KMS-11 (cell line): ENCODE results near the gene CERS4.

Experiments used
- H2AFZ ChIP-seq: fragments of 200-600 bp; sonication (generic); 2 replicates; pipeline ENCODE4 v1.6.1; 2016; ENCODE audit warnings: antibody characterized with exemption, mixed run types, low read depth
- H3K27ac ChIP-seq: fragments of 200-600 bp; sonication (generic); 2 replicates; pipeline ENCODE4 v1.6.1; 2016; ENCODE audit warnings: mild to moderate bottlenecking, mixed run types
- H3K27me3 ChIP-seq: fragments of 200-600 bp; sonication (generic); 2 replicates; pipeline ENCODE4 v1.6.1; 2017; ENCODE audit warnings: mild to moderate bottlenecking, low read depth, mixed run types, moderate library complexity; ENCODE audit not compliant: insufficient read depth
- H3K36me3 ChIP-seq: fragments of 200-600 bp; sonication (generic); 2 replicates; pipeline ENCODE4 v1.6.1; 2017; ENCODE audit warnings: mild to moderate bottlenecking, mixed run types; ENCODE audit not compliant: insufficient read depth
- H3K4me1 ChIP-seq: fragments of 200-600 bp; sonication (generic); 2 replicates; pipeline ENCODE4 v1.6.1; 2016; ENCODE audit warnings: mild to moderate bottlenecking, low read depth, mixed run types; ENCODE audit not compliant: poor library complexity, severe bottlenecking
- H3K4me2 ChIP-seq: fragments of 200-600 bp; sonication (generic); 2 replicates; pipeline ENCODE4 v1.7.0; 2016; ENCODE audit warnings: mild to moderate bottlenecking, mixed run types
- H3K4me3 ChIP-seq: fragments of 200-600 bp; sonication (generic); IDR thresholded peaks from 2 replicates; pipeline ENCODE4 v1.6.1; 2017; ENCODE audit warnings: low read depth, low read length, mixed read lengths; ENCODE audit not compliant: insufficient read depth
- H3K79me2 ChIP-seq: fragments of 200-600 bp; sonication (generic); 2 replicates; pipeline ENCODE4 v1.6.1; 2016; ENCODE audit warnings: low read depth, mixed run types; ENCODE audit not compliant: insufficient read depth
- H3K9ac ChIP-seq: fragments of 200-600 bp; sonication (generic); 2 replicates; pipeline ENCODE4 v1.6.1; 2016; ENCODE audit warnings: mild to moderate bottlenecking, mixed run types
- H4K20me1 ChIP-seq: fragments of 200-600 bp; sonication (generic); 2 replicates; pipeline ENCODE4 v1.6.1; 2016; ENCODE audit warnings: mild to moderate bottlenecking, mixed run types; ENCODE audit not compliant: insufficient read depth
- TF ChIP-seq, protein P1 (sequence below): fragments of 200-600 bp; sonication (generic); conservative IDR thresholded peaks from 2 replicates; pipeline ENCODE4 v1.6.1; 2017; ENCODE audit warnings: low read depth, mild to moderate bottlenecking, antibody characterized with exemption, low read length, moderate library complexity, mixed read lengths

Gene CERS4

DNA sequence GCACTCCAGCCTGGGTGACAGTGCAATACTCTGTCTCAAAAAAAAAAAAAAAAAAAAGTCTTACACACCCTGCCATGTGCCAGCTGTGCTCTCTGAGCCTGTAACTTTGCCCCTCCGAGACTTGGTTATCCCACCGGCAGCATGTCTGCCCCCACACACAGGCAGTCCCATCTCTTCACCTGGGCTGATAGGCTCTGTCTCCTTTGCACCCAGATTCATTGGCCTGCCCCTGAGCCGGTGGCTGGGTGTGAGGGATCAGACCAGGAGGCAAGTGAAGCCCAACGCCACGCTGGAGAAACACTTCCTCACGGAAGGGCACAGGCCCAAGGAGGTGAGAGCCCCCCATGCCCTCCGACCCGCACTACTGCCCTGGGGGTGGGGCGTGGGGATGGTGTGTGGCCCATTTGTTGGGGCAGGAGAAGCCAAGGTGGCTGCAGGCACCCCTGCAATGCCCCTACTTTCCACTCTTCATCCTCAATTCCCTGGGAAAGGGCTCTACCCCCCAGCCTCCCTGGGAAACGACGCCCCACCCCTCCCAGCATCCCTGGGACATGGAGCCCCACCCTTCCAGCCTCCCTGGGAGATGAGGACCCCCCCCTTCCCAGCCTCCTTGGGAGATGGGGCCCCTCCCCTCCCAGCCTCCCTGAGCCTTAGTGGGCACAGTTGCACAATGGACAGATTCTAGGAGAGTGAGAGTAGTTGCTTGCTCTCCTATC is 45.3 kb downstream of the CERS4 start:
- TF ChIP-seq, protein P1, sequence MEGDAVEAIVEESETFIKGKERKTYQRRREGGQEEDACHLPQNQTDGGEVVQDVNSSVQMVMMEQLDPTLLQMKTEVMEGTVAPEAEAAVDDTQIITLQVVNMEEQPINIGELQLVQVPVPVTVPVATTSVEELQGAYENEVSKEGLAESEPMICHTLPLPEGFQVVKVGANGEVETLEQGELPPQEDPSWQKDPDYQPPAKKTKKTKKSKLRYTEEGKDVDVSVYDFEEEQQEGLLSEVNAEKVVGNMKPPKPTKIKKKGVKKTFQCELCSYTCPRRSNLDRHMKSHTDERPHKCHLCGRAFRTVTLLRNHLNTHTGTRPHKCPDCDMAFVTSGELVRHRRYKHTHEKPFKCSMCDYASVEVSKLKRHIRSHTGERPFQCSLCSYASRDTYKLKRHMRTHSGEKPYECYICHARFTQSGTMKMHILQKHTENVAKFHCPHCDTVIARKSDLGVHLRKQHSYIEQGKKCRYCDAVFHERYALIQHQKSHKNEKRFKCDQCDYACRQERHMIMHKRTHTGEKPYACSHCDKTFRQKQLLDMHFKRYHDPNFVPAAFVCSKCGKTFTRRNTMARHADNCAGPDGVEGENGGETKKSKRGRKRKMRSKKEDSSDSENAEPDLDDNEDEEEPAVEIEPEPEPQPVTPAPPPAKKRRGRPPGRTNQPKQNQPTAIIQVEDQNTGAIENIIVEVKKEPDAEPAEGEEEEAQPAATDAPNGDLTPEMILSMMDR: no peak
- H3K27ac ChIP-seq: no peak overlapping the region
- H2AFZ ChIP-seq: no peak overlapping the region
- no peaks in the 10 kb centered on the region for H3K27me3 ChIP-seq
- H3K4me1 ChIP-seq: no peaks in the 10 kb centered on the region
- no peaks in the 10 kb centered on the region for H3K36me3 ChIP-seq
- no peak overlapping the region for H3K4me3 ChIP-seq
- no peaks in the 10 kb centered on the region for H4K20me1 ChIP-seq
- no peaks in the 10 kb centered on the region for H3K79me2 ChIP-seq
- H3K9ac ChIP-seq: no peak overlapping the region
- no peak overlapping the region for H3K4me2 ChIP-seq

DNA sequence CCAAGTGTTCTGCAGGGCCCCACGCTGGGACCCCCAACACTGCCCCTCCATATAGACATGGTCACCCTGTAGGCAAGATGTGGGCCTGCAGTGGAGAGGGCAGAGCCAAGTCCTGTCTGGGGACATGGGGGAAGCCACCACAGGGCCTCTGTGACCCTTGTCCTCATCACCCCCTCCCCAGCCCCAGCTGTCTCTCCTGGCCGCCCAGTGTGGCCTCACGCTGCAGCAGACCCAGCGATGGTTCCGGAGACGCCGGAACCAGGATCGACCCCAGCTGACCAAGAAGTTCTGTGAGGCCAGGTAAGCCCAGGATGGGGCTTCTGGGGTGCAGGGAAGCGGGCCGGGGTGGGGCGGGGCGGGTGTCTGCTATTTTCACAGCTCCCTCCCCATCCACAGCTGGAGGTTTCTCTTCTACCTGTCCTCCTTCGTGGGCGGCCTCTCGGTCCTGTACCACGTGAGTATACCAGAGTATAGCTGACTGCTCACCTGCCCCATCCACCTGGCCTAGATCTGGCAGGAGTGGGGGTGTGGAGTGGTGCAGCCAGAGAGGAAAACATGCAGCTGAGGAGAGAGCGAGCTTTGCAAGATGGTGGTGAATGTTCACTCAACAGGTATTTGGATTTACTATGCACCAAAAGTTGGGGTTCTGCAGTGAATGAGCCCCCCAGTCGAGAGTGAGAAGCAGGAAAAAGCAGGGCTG is 46.4 kb downstream of the CERS4 start:
- no peak overlapping the region for H3K4me2 ChIP-seq
- no peaks in the 10 kb centered on the region for H3K79me2 ChIP-seq
- H3K36me3 ChIP-seq: no peaks in the 10 kb centered on the region

DNA sequence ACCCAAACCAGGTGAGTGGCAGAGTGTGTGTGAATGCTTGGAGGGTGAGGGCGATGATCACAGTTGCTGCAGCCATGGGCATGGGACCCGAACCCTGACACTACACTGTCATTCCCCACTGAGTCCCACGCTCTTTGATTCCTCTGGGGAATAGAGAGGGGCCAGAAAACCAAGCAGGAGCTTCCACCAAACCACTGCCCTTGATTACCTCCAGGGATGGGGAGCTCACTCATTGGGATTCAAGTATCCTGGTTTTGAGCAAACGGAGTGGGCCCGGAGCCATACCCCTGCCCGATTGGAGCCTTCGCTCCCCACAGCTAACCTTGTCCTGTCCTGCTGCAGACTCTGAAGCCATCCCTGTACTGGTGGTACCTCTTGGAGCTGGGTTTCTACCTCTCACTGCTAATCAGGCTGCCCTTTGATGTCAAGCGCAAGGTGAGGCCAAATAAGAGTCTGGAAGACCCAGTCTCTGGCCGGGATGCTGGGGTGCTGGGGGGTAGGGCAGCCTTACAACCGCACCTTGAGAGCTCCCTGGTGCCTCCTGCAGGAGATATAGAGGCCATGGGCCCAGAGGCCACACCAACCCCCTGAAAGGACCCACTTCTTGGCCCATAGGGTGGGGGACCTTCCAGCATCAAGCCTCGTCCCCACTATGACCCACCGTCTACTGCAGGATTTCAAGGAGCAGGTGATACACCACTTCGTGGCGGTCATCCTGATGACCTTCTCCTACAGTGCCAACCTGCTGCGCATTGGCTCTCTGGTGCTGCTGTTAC is 47.3 kb downstream of the CERS4 start:
- H3K36me3 ChIP-seq: no peaks in the 10 kb centered on the region
- H3K9ac ChIP-seq: no peak overlapping the region
- no peak overlapping the region for H3K27ac ChIP-seq
- H3K4me2 ChIP-seq: no peak overlapping the region
- no peaks in the 10 kb centered on the region for H4K20me1 ChIP-seq
- TF ChIP-seq, protein P1: no peak
- no peak overlapping the region for H3K4me3 ChIP-seq
- H3K79me2 ChIP-seq: no peaks in the 10 kb centered on the region
- H3K27me3 ChIP-seq: no peaks in the 10 kb centered on the region
- no peaks in the 10 kb centered on the region for H3K4me1 ChIP-seq
- H2AFZ ChIP-seq: no peak overlapping the region

More for the DNA sequence above, 46.4 kb downstream of the CERS4 start:
- Histone ChIP-seq H3K4me1 (no peaks in the 10 kb centered on the region), H3K9ac (no peak overlapping the region), H3K4me3 (no peak overlapping the region), H4K20me1 (no peaks in the 10 kb centered on the region), H3K27ac (no peak overlapping the region), H2AFZ (no peak overlapping the region), H3K27me3 (no peaks in the 10 kb centered on the region)
- TF ChIP-seq, protein P1: no peak

DNA sequence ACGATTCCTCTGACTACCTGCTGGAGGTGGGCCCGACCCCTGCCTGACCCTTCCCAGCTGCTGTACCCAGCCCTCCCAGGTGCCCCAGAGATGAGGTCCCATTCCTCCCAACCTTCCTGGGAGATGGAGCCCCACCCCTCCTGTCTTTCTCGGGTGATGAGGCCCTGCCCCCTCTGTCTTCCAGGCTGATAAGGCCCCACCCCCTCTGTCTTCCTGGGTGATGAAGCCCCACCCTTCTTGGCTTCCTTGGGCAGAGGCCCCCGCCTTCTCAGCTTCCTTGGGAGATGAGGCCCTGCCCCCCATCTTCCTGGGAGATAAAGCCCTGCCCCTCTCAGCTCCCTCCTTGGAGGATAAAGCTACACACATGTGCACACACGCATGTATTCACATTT is 47.9 kb downstream of the CERS4 start:
- H3K27ac ChIP-seq: no peak overlapping the region

More for the DNA sequence above, 47.9 kb downstream of the CERS4 start:
- Histone ChIP-seq H3K27me3 (no peaks in the 10 kb centered on the region), H3K4me1 (no peaks in the 10 kb centered on the region), H3K4me3 (no peak overlapping the region), H3K4me2 (no peak overlapping the region), H3K9ac (no peak overlapping the region), H2AFZ (no peak overlapping the region), H3K36me3 (no peaks in the 10 kb centered on the region), H3K79me2 (no peaks in the 10 kb centered on the region), H4K20me1 (no peaks in the 10 kb centered on the region)
- TF ChIP-seq, protein P1: no peak
